22Rv1 (cell line): ENCODE results near the gene SMO.
"Not testable (repeated sequence)": the region's sequence is repeated elsewhere in the genome, so short reads cannot be mapped to it uniquely, and the experiment has no call there.

Experiments used
- H3K27ac ChIP-seq: fragments of 450-650 bp; 2 replicates; pipeline ENCODE4 v1.5.1; 2017
- CTCF ChIP-seq: fragments of 450-650 bp; IDR thresholded peaks from 2 replicates; pipeline ENCODE4 v1.5.1; 2017; ENCODE audit warnings: mild to moderate bottlenecking
- ZFX ChIP-seq: fragments of 450-650 bp; IDR thresholded peaks from 2 replicates; pipeline ENCODE4 v1.6.1; 2017; ENCODE audit warnings: antibody characterized with exemption, borderline replicate concordance

The SMO gene

GRCh38 chr7:129210256-129210988, 22.0 kb downstream of the SMO start:
- TF ChIP-seq CTCF (peak; percentile 99), ZFX (no peak)

GRCh38 chr7:129210989-129211312, 22.5 kb downstream of the SMO start:
- TF ChIP-seq CTCF: no peak
- TF ChIP-seq ZFX: no peak
- H3K27ac ChIP-seq: no peak overlapping the region

More at GRCh38 chr7:129210256-129210988, 22.0 kb downstream of the SMO start:
- H3K27ac ChIP-seq: no peak overlapping the region

- no peak for TF ChIP-seq CTCF
- TF ChIP-seq ZFX: no peak
- H3K27ac ChIP-seq: no peak overlapping the region
These were observed 23.7 kb downstream of the SMO start for GRCh38 chr7:129212126-129212525.

GRCh38 chr7:129212596-129212995, 24.2 kb downstream of the SMO start:
- TF ChIP-seq CTCF (no peak), ZFX (no peak)
- no peak overlapping the region for H3K27ac ChIP-seq

GRCh38 chr7:129213828-129214227, 25.4 kb downstream of the SMO start:
- no peak overlapping the region for H3K27ac ChIP-seq
- TF ChIP-seq CTCF: peak; percentile 50
- no peak for TF ChIP-seq ZFX

- not testable (repeated sequence) for H3K27ac ChIP-seq
These were observed 27.3 kb downstream of the SMO start for GRCh38 chr7:129215691-129216090.

- not testable (repeated sequence) for H3K27ac ChIP-seq
These were observed 27.8 kb downstream of the SMO start for GRCh38 chr7:129216101-129216715.

- not testable (repeated sequence) for H3K27ac ChIP-seq
These were observed 28.5 kb downstream of the SMO start for GRCh38 chr7:129216821-129217416.

GRCh38 chr7:129218514-129219062, 30.2 kb downstream of the SMO start:
- no peak overlapping the region for H3K27ac ChIP-seq
- TF ChIP-seq ZFX (no peak), CTCF (peak; percentile 93)

- H3K27ac ChIP-seq: not testable (repeated sequence)
These were observed 30.7 kb downstream of the SMO start for GRCh38 chr7:129219166-129219565.
